ENCODE data around the gene PEAK1. TPM values are rescaled to one million over a fixed set of nuclear protein-coding genes. Genes with fewer than 3 reads are reported as not detected.

The PEAK1 gene
- total RNA-seq, 2 donors from 2014 or later: 33.5 to 54.4 TPM

- Histone ChIP-seq H3K9ac (ENCODE audit: low read depth in 2 of 2, low read length in 2 of 2) (no peak overlapping the region), H3K4me1 (no peaks in the 10 kb centered on the region), H3K27ac (no peak overlapping the region), H3K4me3 (no peak overlapping the region), H3K9me3 (no peaks in the 10 kb centered on the region), H3K36me3 (no peaks in the 10 kb centered on the region), H3K27me3 (no peaks in the 10 kb centered on the region)
- intact Hi-C loops (cut with DNase I): no loop called here
- no peak for DNase-seq
- no peak for TF ChIP-seq CTCF (IDR thresholded peaks at IDR 0.05)
These were observed 21.0 kb downstream of the PEAK1 start for GRCh38 chr15:77398927-77399326.

- H3K9ac ChIP-seq (ENCODE audit: low read depth in 2 of 2, low read length in 2 of 2): no peak overlapping the region
- TF ChIP-seq CTCF (IDR thresholded peaks at IDR 0.05): no peak
- H3K9me3 ChIP-seq: no peaks in the 10 kb centered on the region
- H3K4me1 ChIP-seq: no peaks in the 10 kb centered on the region
- no peaks in the 10 kb centered on the region for H3K27me3 ChIP-seq
- H3K36me3 ChIP-seq: no peaks in the 10 kb centered on the region
- intact Hi-C loops (cut with DNase I): no loop called here
- no peak for DNase-seq
- H3K27ac ChIP-seq: no peak overlapping the region
- no peak overlapping the region for H3K4me3 ChIP-seq
These were observed 23.2 kb downstream of the PEAK1 start for GRCh38 chr15:77396692-77397091.

GRCh38 chr15:77395013-77395774, 24.7 kb downstream of the PEAK1 start:
- Histone ChIP-seq H3K4me3 (no peak overlapping the region), H3K36me3 (no peaks in the 10 kb centered on the region), H3K27me3 (no peaks in the 10 kb centered on the region), H3K9ac (ENCODE audit: low read depth in 2 of 2, low read length in 2 of 2) (no peak overlapping the region), H3K27ac (no peak overlapping the region), H3K4me1 (no peaks in the 10 kb centered on the region), H3K9me3 (no peaks in the 10 kb centered on the region)
- intact Hi-C loops (cut with DNase I): no loop called here
- DNase-seq: no peak
- TF ChIP-seq CTCF (IDR thresholded peaks at IDR 0.05): no peak

GRCh38 chr15:77393471-77393840, 26.4 kb downstream of the PEAK1 start:
- Histone ChIP-seq H3K4me3 (no peak overlapping the region), H3K27ac (no peak overlapping the region), H3K9me3 (no peaks in the 10 kb centered on the region), H3K9ac (ENCODE audit: low read depth in 2 of 2, low read length in 2 of 2) (no peak overlapping the region), H3K4me1 (no peaks in the 10 kb centered on the region), H3K36me3 (no peaks in the 10 kb centered on the region), H3K27me3 (no peaks in the 10 kb centered on the region)
- no peak for DNase-seq
- intact Hi-C loops (cut with DNase I): no loop called here
- TF ChIP-seq CTCF (IDR thresholded peaks at IDR 0.05): no peak

GRCh38 chr15:77392762-77393470, 27.0 kb downstream of the PEAK1 start:
- H3K27me3 ChIP-seq: no peaks in the 10 kb centered on the region
- H3K9ac ChIP-seq (ENCODE audit: low read depth in 2 of 2, low read length in 2 of 2): no peak overlapping the region
- intact Hi-C loops (cut with DNase I): no loop called here
- H3K4me3 ChIP-seq: no peak overlapping the region
- DNase-seq: no peak
- no peaks in the 10 kb centered on the region for H3K9me3 ChIP-seq
- no peaks in the 10 kb centered on the region for H3K4me1 ChIP-seq
- no peaks in the 10 kb centered on the region for H3K36me3 ChIP-seq
- no peak overlapping the region for H3K27ac ChIP-seq
- TF ChIP-seq CTCF (IDR thresholded peaks at IDR 0.05): no peak

Data from colonic mucosa (tissue), 4 donors.